Astrocyte (in vitro differentiated cells and primary cell): ENCODE data around the gene APOBEC3G.

Experiments used
- CTCF ChIP-seq: IDR thresholded peaks from 2 replicates; pipeline ENCODE4 v1.5.1; 2011; ENCODE audit warnings: low read depth, mild to moderate bottlenecking, inconsistent platforms, low read length, moderate library complexity; ENCODE audit not compliant: insufficient read depth
- EZH2 ChIP-seq: IDR thresholded peaks from 2 replicates; pipeline ENCODE4 v1.6.1; 2012; ENCODE audit warnings: mild to moderate bottlenecking, low read length, inconsistent platforms; ENCODE audit not compliant: insufficient read depth

GRCh38 chr22:39109361-39109760 is 32.3 kb downstream of the APOBEC3G start:
- TF ChIP-seq CTCF (no peak), EZH2 (no peak)
